Daoy (cell line): Measurements from ENCODE around the gene NECTIN1. TPM values are rescaled to one million over a fixed set of nuclear protein-coding genes. Genes with fewer than 3 reads are reported as not detected.

Source experiments
- DNase-seq: peaks from one replicate; pipeline ENCODE4 v3.0.0-alpha.2; 2015; ENCODE audit warnings: low read depth
- total RNA-seq: library from RNA; depleted of rRNA; stranded (reverse); fragments of >200 nt; shearing (Covaris generic); gene quantifications from 2 replicates; pipeline ENCODE4 v1.2.3, GENCODE V29; 2014

Gene NECTIN1
- total RNA-seq, 1 experiment from 2014 or later, result 4.1 TPM

GRCh38 chr11:119641983-119642745, 86.8 kb downstream of the NECTIN1 start:
- DNase-seq, result peak; percentile 23

GRCh38 chr11:119640541-119640940, 88.5 kb downstream of the NECTIN1 start:
- no peak for DNase-seq

GRCh38 chr11:119639642-119640205, 89.3 kb downstream of the NECTIN1 start:
- DNase-seq, result no peak

GRCh38 chr11:119638851-119639250, 90.1 kb downstream of the NECTIN1 start:
- DNase-seq, result no peak

- DNase-seq, result no peak
Measured at GRCh38 chr11:119637481-119637880, 91.5 kb downstream of the NECTIN1 start.

GRCh38 chr11:119635776-119636175, 93.2 kb downstream of the NECTIN1 start:
- DNase-seq, result no peak

GRCh38 chr11:119635041-119635740, 93.8 kb downstream of the NECTIN1 start:
- no peak for DNase-seq

- DNase-seq, result no peak
Measured at GRCh38 chr11:119634301-119634700, 94.7 kb downstream of the NECTIN1 start.

- no peak for DNase-seq
Measured at GRCh38 chr11:119629834-119630624, 99.0 kb downstream of the NECTIN1 start.

- DNase-seq, result no peak
Measured at GRCh38 chr11:119629085-119629484, 99.9 kb downstream of the NECTIN1 start.

GRCh38 chr11:119627286-119627685, 101.7 kb downstream of the NECTIN1 start:
- no peak for DNase-seq

GRCh38 chr11:119626871-119627270, 102.1 kb downstream of the NECTIN1 start:
- no peak for DNase-seq

- no peak for DNase-seq
Measured at GRCh38 chr11:119626197-119626841, 102.7 kb downstream of the NECTIN1 start.

- DNase-seq, result no peak
Measured at GRCh38 chr11:119625206-119625978, 103.6 kb downstream of the NECTIN1 start.

- DNase-seq, result no peak
Measured at GRCh38 chr11:119624629-119625028, 104.4 kb downstream of the NECTIN1 start.

GRCh38 chr11:119624102-119624615, 104.8 kb downstream of the NECTIN1 start:
- DNase-seq, result no peak

GRCh38 chr11:119623682-119624081, 105.3 kb downstream of the NECTIN1 start:
- no peak for DNase-seq

- no peak for DNase-seq
Measured at GRCh38 chr11:119622454-119623143, 106.4 kb downstream of the NECTIN1 start.

- no peak for DNase-seq
Measured at GRCh38 chr11:119619665-119620064, 109.3 kb downstream of the NECTIN1 start.
